Loucy (cell line): ENCODE results near the gene MACROH2A1.

Source experiments
- H2AFZ ChIP-seq: fragments of 200-600 bp; sonication (generic); 2 replicates; pipeline ENCODE4 v1.6.0; 2016; ENCODE audit warnings: antibody characterized with exemption, mild to moderate bottlenecking, low read length, moderate library complexity
- H3F3A ChIP-seq: fragments of 200-600 bp; 2 replicates; pipeline ENCODE4 v1.6.0; 2016; ENCODE audit warnings: antibody characterized with exemption, low read depth, mild to moderate bottlenecking
- H3K27me3 ChIP-seq: fragments of 200-600 bp; sonication (generic); 2 replicates; pipeline ENCODE4 v1.6.1; 2014; ENCODE audit warnings: low read length, mild to moderate bottlenecking; ENCODE audit not compliant: insufficient read depth, poor library complexity, severe bottlenecking
- H3K36me3 ChIP-seq: fragments of 200-600 bp; sonication (generic); 2 replicates; pipeline ENCODE4 v1.6.1; 2016; ENCODE audit warnings: low read length; ENCODE audit not compliant: insufficient read depth
- H3K4me1 ChIP-seq: fragments of 200-600 bp; sonication (generic); 2 replicates; pipeline ENCODE4 v1.5.1; 2014; ENCODE audit warnings: low read length, mild to moderate bottlenecking; ENCODE audit not compliant: insufficient read depth, poor library complexity, severe bottlenecking
- H3K4me2 ChIP-seq: fragments of 200-600 bp; sonication (generic); 2 replicates; pipeline ENCODE4 v1.6.0; 2014; ENCODE audit warnings: antibody characterized with exemption, low read length, low read depth, mild to moderate bottlenecking; ENCODE audit not compliant: poor library complexity, severe bottlenecking
- H3K4me3 ChIP-seq: fragments of 200-600 bp; sonication (generic); 2 replicates; pipeline ENCODE4 v1.5.1; 2014; ENCODE audit warnings: low read length, mild to moderate bottlenecking, mixed read lengths; ENCODE audit not compliant: poor library complexity, severe bottlenecking
- H3K79me2 ChIP-seq: fragments of 200-600 bp; sonication (generic); 2 replicates; pipeline ENCODE4 v1.6.1; 2014; ENCODE audit warnings: low read length; ENCODE audit not compliant: insufficient read depth
- H3K9ac ChIP-seq: fragments of 200-600 bp; sonication (generic); 2 replicates; pipeline ENCODE4 v1.6.0; 2014; ENCODE audit warnings: mild to moderate bottlenecking, low read depth, low read length, moderate library complexity; ENCODE audit not compliant: poor library complexity, severe bottlenecking
- H3K9me2 ChIP-seq: fragments of 200-600 bp; sonication (generic); replicated peaks from 2 replicates; pipeline ENCODE4 v1.6.1; 2016; ENCODE audit warnings: low read depth, low read length, mixed read lengths
- H3K9me3 ChIP-seq: fragments of 200-600 bp; sonication (generic); 2 replicates; pipeline ENCODE4 v1.6.1; 2014; ENCODE audit warnings: mild to moderate bottlenecking, antibody characterized with exemption, low read length, low read depth; ENCODE audit not compliant: insufficient read depth
- H4K20me1 ChIP-seq: fragments of 200-600 bp; sonication (generic); 2 replicates; pipeline ENCODE4 v1.6.0; 2014; ENCODE audit warnings: antibody characterized with exemption, low read length, mild to moderate bottlenecking; ENCODE audit not compliant: insufficient read depth, poor library complexity, severe bottlenecking
- EZH2phosphoT487 ChIP-seq: fragments of 200-600 bp; IDR thresholded peaks from 2 replicates; pipeline ENCODE4 v1.6.1; 2018; ENCODE audit warnings: antibody characterized with exemption, mild to moderate bottlenecking, moderate library complexity, borderline replicate concordance
- TF ChIP-seq, protein P1 (sequence below): fragments of 200-600 bp; sonication (generic); conservative IDR thresholded peaks from 2 replicates; pipeline ENCODE4 v1.5.1; 2014; ENCODE audit warnings: mild to moderate bottlenecking, antibody characterized with exemption, low read length

MACROH2A1 gene

DNA sequence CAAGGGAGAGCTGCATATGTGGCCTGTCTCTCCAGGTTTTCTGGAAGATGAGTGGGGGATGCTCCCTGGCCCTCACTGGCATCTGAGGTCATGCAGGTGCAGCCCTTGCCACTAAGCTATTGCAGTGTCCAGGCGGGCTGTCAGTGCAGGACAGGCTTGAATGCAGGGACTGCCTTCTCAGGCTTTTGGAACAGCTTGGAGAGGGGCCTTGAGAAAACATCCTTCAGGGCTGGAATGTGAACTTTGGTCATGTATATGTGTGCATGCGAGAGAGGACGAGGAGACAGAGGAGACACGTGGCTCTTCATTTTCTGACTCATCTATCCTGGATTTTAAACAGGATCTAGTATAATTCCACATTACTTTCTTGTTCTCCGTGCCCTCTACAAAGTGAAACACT, 90.3 kb downstream of the MACROH2A1 start:
- TF ChIP-seq, protein P1, sequence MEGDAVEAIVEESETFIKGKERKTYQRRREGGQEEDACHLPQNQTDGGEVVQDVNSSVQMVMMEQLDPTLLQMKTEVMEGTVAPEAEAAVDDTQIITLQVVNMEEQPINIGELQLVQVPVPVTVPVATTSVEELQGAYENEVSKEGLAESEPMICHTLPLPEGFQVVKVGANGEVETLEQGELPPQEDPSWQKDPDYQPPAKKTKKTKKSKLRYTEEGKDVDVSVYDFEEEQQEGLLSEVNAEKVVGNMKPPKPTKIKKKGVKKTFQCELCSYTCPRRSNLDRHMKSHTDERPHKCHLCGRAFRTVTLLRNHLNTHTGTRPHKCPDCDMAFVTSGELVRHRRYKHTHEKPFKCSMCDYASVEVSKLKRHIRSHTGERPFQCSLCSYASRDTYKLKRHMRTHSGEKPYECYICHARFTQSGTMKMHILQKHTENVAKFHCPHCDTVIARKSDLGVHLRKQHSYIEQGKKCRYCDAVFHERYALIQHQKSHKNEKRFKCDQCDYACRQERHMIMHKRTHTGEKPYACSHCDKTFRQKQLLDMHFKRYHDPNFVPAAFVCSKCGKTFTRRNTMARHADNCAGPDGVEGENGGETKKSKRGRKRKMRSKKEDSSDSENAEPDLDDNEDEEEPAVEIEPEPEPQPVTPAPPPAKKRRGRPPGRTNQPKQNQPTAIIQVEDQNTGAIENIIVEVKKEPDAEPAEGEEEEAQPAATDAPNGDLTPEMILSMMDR = no peak
- TF ChIP-seq EZH2phosphoT487 = no peak
- no peaks in the 10 kb centered on the region for H3K79me2 ChIP-seq
- no peaks in the 10 kb centered on the region for H3K9me2 ChIP-seq
- H3K9ac ChIP-seq = no peak overlapping the region
- no peaks in the 10 kb centered on the region for H3K9me3 ChIP-seq
- H3F3A ChIP-seq = no peaks in the 10 kb centered on the region
- H2AFZ ChIP-seq = no peak overlapping the region
- no peaks in the 10 kb centered on the region for H4K20me1 ChIP-seq
- H3K4me3 ChIP-seq = no peak overlapping the region
- peaks cover 5% of the 10 kb centered on the region for H3K4me1 ChIP-seq
- H3K4me2 ChIP-seq = no peak overlapping the region
- H3K27me3 ChIP-seq = no peaks in the 10 kb centered on the region
- no peaks in the 10 kb centered on the region for H3K36me3 ChIP-seq

GRCh38 chr5:135308245-135308644, 90.8 kb downstream of the MACROH2A1 start:
- no peak overlapping the region for H3K9ac ChIP-seq
- no peaks in the 10 kb centered on the region for H3K36me3 ChIP-seq
- H3K9me3 ChIP-seq = no peaks in the 10 kb centered on the region
- no peaks in the 10 kb centered on the region for H4K20me1 ChIP-seq
- TF ChIP-seq, protein P1 = no peak
- no peak overlapping the region for H3K4me2 ChIP-seq
- H3K9me2 ChIP-seq = no peaks in the 10 kb centered on the region
- no peaks in the 10 kb centered on the region for H3F3A ChIP-seq
- H2AFZ ChIP-seq = no peak overlapping the region
- no peak overlapping the region for H3K4me3 ChIP-seq
- H3K27me3 ChIP-seq = no peaks in the 10 kb centered on the region
- peaks cover 5% of the 10 kb centered on the region for H3K4me1 ChIP-seq
- H3K79me2 ChIP-seq = no peaks in the 10 kb centered on the region

GRCh38 chr5:135307143-135307903, 91.7 kb downstream of the MACROH2A1 start:
- no peaks in the 10 kb centered on the region for H3K79me2 ChIP-seq
- H3K4me3 ChIP-seq = no peak overlapping the region
- no peaks in the 10 kb centered on the region for H3F3A ChIP-seq
- no peak overlapping the region for H3K4me2 ChIP-seq
- H3K9me2 ChIP-seq = no peaks in the 10 kb centered on the region
- H4K20me1 ChIP-seq = no peaks in the 10 kb centered on the region
- no peak overlapping the region for H3K9ac ChIP-seq
- no peaks in the 10 kb centered on the region for H3K27me3 ChIP-seq
- H2AFZ ChIP-seq = no peak overlapping the region
- no peaks in the 10 kb centered on the region for H3K9me3 ChIP-seq
- TF ChIP-seq EZH2phosphoT487 = no peak
- TF ChIP-seq, protein P1 = no peak
- H3K4me1 ChIP-seq = peaks cover 5% of the 10 kb centered on the region
- H3K36me3 ChIP-seq = no peaks in the 10 kb centered on the region
